K562 (cell line): ENCODE measurements around the gene OPA3. TPM values are rescaled to one million over a fixed set of nuclear protein-coding genes. Genes with fewer than 3 reads are reported as not detected.
A peak's percentile ranks its signal among the peaks of the same experiment; 100 is the strongest.

Experiments
- ATAC-seq: fragments of 200-7000 bp; cut with Tn5 transposase; 3 replicates; pipeline ENCODE4 v1.9.1; 2020; ENCODE audit warnings: moderate library complexity
- BruUV-seq: library from RNA; stranded (reverse); fragments of 400-500 nt; replicated peaks from 2 replicates; lab custom pipeline; 2021; lab: Mats Ljungman, UMichigan
- CTCF ChIA-PET: fragments of 300-600 bp; formaldehyde crosslinking; extraction: SDS; loops from one replicate; lab custom pipeline; 2021; ENCODE audit warnings: low intra/inter-chr PET ratio; lab: Yijun Ruan, JAX
- POLR2A ChIA-PET: fragments of 300-600, 350-650 bp; sonication (Branson Sonifier 250); formaldehyde crosslinking; extraction: SDS; loops from one replicate; lab custom pipeline; 2021; ENCODE audit warnings: antibody characterized with exemption, inconsistent platforms; lab: Yijun Ruan, JAX
- DNase-seq, 4 experiments: peaks; one replicate each; pipeline versions ENCODE4 v3.0.0 to v3.0.0-alpha.2; 2011 to 2018; ENCODE audit warnings: low spot score in 3 of 4, mixed read lengths in 3 of 4; ENCODE audit errors: extremely low read depth in 1 of 4
- FAIRE-seq: peaks from 2 replicates; lab custom pipeline; 2011; peaks lifted over from hg19 to GRCh38; lab: Jason Lieb, UNC
- H2AFZ ChIP-seq: 2 replicates; pipeline ENCODE4 v1.6.0; 2011; ENCODE audit warnings: low read depth, low read length, control low read depth, inconsistent platforms
- H3K27ac ChIP-seq: fragments of 200-600 bp; 3 replicates; pipeline ENCODE4 v1.8.0; 2011; ENCODE audit warnings: low read depth, mild to moderate bottlenecking, control low read depth, inconsistent platforms, low read length, moderate library complexity, mixed read lengths; ENCODE audit errors: extremely low read depth
- H3K27me3 ChIP-seq, 2 experiments: fragments of 300-600 bp in 1 of 2; 2 replicates in 1 of 2; 3 replicates in 1 of 2; pipeline versions ENCODE4 v1.6.0 to v1.8.0; 2011; ENCODE audit warnings: inconsistent platforms in 2 of 2, low read length in 2 of 2, mild to moderate bottlenecking in 1 of 2, mixed read lengths in 1 of 2, moderate library complexity in 1 of 2; ENCODE audit not compliant: control insufficient read depth in 2 of 2, insufficient read depth in 2 of 2
- H3K36me3 ChIP-seq: fragments of 300-600 bp; 3 replicates; pipeline ENCODE4 v1.8.0; 2011; ENCODE audit warnings: mild to moderate bottlenecking, low read length, inconsistent platforms; ENCODE audit not compliant: control insufficient read depth, insufficient read depth
- H3K4me1 ChIP-seq, 2 experiments: fragments of 200-600 bp in 1 of 2; replicated peaks in 1 of 2; 2 replicates in 1 of 2; 3 replicates in 1 of 2; pipeline versions ENCODE4 v1.5.1 to v1.8.0; 2011; ENCODE audit warnings: inconsistent platforms in 2 of 2, low read length in 2 of 2, mild to moderate bottlenecking in 1 of 2, mixed read lengths in 1 of 2, moderate library complexity in 1 of 2; ENCODE audit not compliant: control insufficient read depth in 2 of 2, insufficient read depth in 2 of 2
- H3K4me2 ChIP-seq: 2 replicates; pipeline ENCODE4 v1.6.1; 2011; ENCODE audit warnings: low read length, control low read depth, inconsistent platforms, mixed read lengths; ENCODE audit not compliant: insufficient read depth
- H3K4me3 ChIP-seq: fragments of 200-600 bp; sonication (generic), shearing (Covaris generic); 2 replicates; pipeline ENCODE4 v1.5.1; 2016; ENCODE audit warnings: control low read depth, inconsistent platforms
- H3K79me2 ChIP-seq: fragments of 200-600 bp; 3 replicates; pipeline ENCODE4 v1.8.0; 2011; ENCODE audit warnings: low read length, inconsistent platforms; ENCODE audit not compliant: control insufficient read depth, insufficient read depth
- H3K9ac ChIP-seq, 2 experiments: 2 replicates each; pipeline versions ENCODE4 v1.6.0 to v1.6.1; 2011; ENCODE audit warnings: low read depth in 2 of 2, low read length in 2 of 2, control low read depth in 1 of 2, inconsistent platforms in 1 of 2, mild to moderate bottlenecking in 1 of 2, mixed read lengths in 1 of 2; ENCODE audit not compliant: insufficient read depth in 1 of 2
- H3K9me1 ChIP-seq: one replicate; pipeline ENCODE4 v1.6.0; 2011; ENCODE audit warnings: inconsistent platforms, mild to moderate bottlenecking, low read length, moderate library complexity; ENCODE audit not compliant: control insufficient read depth, insufficient read depth
- H3K9me3 ChIP-seq: replicated peaks from 2 replicates; pipeline ENCODE4 v1.5.1; 2011; ENCODE audit warnings: low read depth, low read length, inconsistent platforms; ENCODE audit not compliant: control insufficient read depth, insufficient read depth
- H4K20me1 ChIP-seq: replicated peaks from 2 replicates; pipeline ENCODE4 v1.6.1; 2011; ENCODE audit warnings: low read length, inconsistent platforms, mixed read lengths; ENCODE audit not compliant: control insufficient read depth, insufficient read depth
- C11orf30 ChIP-seq: fragments of 450-650 bp; IDR thresholded peaks from 2 replicates; pipeline ENCODE4 v1.6.1; 2016; ENCODE audit warnings: low read depth, mild to moderate bottlenecking
- CBX3 ChIP-seq, 2 experiments: IDR thresholded peaks; 1 replicate in 1 of 2; 2 replicates in 1 of 2; pipeline ENCODE4 v1.6.1; 2012; ENCODE audit warnings: inconsistent platforms in 2 of 2, low read length in 2 of 2, borderline replicate concordance in 1 of 2, control low read depth in 1 of 2
- EWSR1 ChIP-seq: fragments of 450-650 bp; IDR thresholded peaks from 2 replicates; pipeline ENCODE4 v1.6.1; 2018; ENCODE audit warnings: borderline replicate concordance, mild to moderate bottlenecking, low read depth, moderate library complexity; ENCODE audit not compliant: partially characterized antibody
- MCM3 ChIP-seq: fragments of 450-650 bp; IDR thresholded peaks from 2 replicates; pipeline ENCODE4 v1.6.1; 2016
- NR4A1 ChIP-seq, 2 experiments: fragments of 250-450 bp in 1 of 2; fragments of 450-650 bp in 1 of 2; sonication (Bioruptor Pico) in 1 of 2; IDR thresholded peaks; 2 replicates each; pipeline versions ENCODE4 v1.4.0 to v1.6.1; 2016 to 2020; ENCODE audit warnings: mild to moderate bottlenecking in 2 of 2, missing compliant biosample characterization in 1 of 2, missing genetic modification characterization in 1 of 2, moderate library complexity in 1 of 2
- RNF2 ChIP-seq: sonication (generic); IDR thresholded peaks from 2 replicates; pipeline ENCODE4 v1.6.1; 2016
- SMARCA4 ChIP-seq: fragments of 450-650 bp; IDR thresholded peaks from 2 replicates; pipeline ENCODE4 v1.6.1; 2016
- SREBF1 ChIP-seq: fragments of 150-350 bp; IDR thresholded peaks from 2 replicates; pipeline ENCODE4 v1.6.1; 2014; ENCODE audit warnings: antibody characterized with exemption, low read depth, low read length, borderline replicate concordance
- YY1 ChIP-seq, 3 experiments: IDR thresholded peaks; 2 replicates each; pipeline ENCODE4 v1.6.1; 2011; ENCODE audit warnings: low read length in 2 of 3, mild to moderate bottlenecking in 2 of 3, moderate library complexity in 2 of 3, borderline replicate concordance in 1 of 3, control low read depth in 1 of 3, low read depth in 1 of 3; ENCODE audit not compliant: insufficient read depth in 3 of 3, insufficient replicate concordance in 2 of 3, control insufficient read depth in 1 of 3, insufficient read length in 1 of 3; ENCODE audit errors: extremely low read depth in 1 of 3
- ZFP36 ChIP-seq: fragments of 150-350 bp; IDR thresholded peaks from 2 replicates; pipeline ENCODE4 v1.6.1; 2018; ENCODE audit warnings: low read length, low read depth; ENCODE audit not compliant: partially characterized antibody
- ZNF41 ChIP-seq: fragments of 250-450 bp; sonication (Bioruptor Pico); conservative IDR thresholded peaks from 2 replicates; pipeline ENCODE4 v1.4.0; 2020; ENCODE audit warnings: mild to moderate bottlenecking
- WGBS: fragments of 100-300 bp; shearing (Covaris generic); methylation state at CpG from one replicate; pipeline ENCODE4 v1.1.6; 2016; ENCODE audit warnings: low coverage, mixed read lengths; ENCODE audit not compliant: insufficient coverage; ENCODE audit errors: missing lambda C conversion rate; 5-methylcytosine and 5-hydroxymethylcytosine counted together
- in situ Hi-C: fragments of 300-500 bp; cut with MboI; formaldehyde crosslinking; loops from 4 replicates; pipeline ENCODE4 v1.15.0; 2018; ENCODE audit warnings: inconsistent platforms, mixed read lengths
- intact Hi-C: fragments of 100-400 bp; cut with micrococcal nuclease; formaldehyde crosslinking; loops from 2 replicates; pipeline ENCODE4 v1.14.2; 2022
- polyA plus RNA-seq, 8 experiments: library from polyadenylated mRNA; depleted of rRNA in 4 of 8; stranded (reverse) in 5 of 8; unstranded in 3 of 8; fragments of >200 nt; fragmentation: Nextera tagmentation in 2 of 8; fragmentation: Illumina TruSeq in 1 of 8; extraction: Ambion mirVana in 2 of 8; extraction: Trizol in 1 of 8; gene quantifications; 2 replicates each; pipeline versions ENCODE4 v1.2.1 to v1.2.3, GENCODE V29; 2011 to 2014; ENCODE audit warnings: inconsistent platforms in 1 of 8, missing spikeins in 1 of 8
- total RNA-seq, 7 experiments: library from RNA; depleted of rRNA in 6 of 7; stranded (reverse); fragments of >200 nt in 6 of 7; fragmentation: Illumina TruSeq in 2 of 7; extraction: Trizol in 2 of 7; gene quantifications; 2 replicates each; pipeline versions ENCODE4 v1.2.1 to v1.2.3, GENCODE V29; 2011 to 2021; ENCODE audit warnings: low replicate concordance in 1 of 7
- TF ChIP-seq, protein P1 (sequence below): fragments of 200-800 bp; sonication (Bioruptor generic); IDR thresholded peaks from 2 replicates; pipeline ENCODE4 v1.6.1; 2017; ENCODE audit warnings: missing genetic modification characterization, missing compliant biosample characterization
- TF ChIP-seq, protein P2 (sequence below): sonication (generic); formaldehyde crosslinking; IDR thresholded peaks from 2 replicates; pipeline ENCODE4 v1.8.0; 2022; ENCODE audit warnings: mild to moderate bottlenecking, low read depth, missing genetic modification reagents

Gene OPA3
- total and polyA plus RNA-seq, 9 of the 15 experiments (the other 6 are each of a cell fraction or from before 2014, with no cell fraction given), result 1.4 to 18.8 (median 9.0) TPM

DNA sequence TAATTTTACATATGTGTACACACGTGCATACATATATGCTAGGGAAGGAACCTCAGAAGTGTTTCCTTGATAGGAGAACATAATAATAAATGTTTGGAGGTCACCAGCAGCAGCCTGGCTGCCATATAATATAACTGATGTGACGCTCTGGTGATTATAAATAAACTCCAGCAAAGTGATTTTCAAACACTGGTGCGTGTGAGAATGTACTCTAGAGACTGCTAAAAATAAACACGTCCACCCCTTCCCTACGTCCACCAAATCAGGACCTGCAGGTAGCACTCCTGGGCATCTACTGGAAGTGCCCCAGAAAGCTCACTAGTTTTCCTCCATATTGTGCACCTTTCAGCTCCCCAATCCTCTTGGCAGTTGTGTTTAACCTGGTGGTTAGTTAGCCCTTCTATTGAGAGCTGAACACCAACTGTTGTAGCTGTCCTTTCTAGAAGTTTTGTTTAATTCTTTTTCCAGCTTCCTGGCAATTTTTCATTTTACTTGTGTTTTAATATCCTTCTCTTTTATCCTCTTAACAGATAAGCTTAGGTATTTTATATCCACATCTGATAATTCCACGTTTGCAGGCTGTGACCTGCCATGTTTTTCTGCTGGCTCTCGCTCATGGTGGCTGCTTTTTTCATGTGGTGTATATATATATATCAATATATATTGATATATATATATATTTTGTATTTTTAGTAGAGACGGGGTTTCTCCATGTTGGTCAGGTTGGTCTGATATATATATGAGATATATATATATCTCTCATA lies 13.0 kb downstream of the OPA3 start:
- no peak overlapping the region for H3K9ac ChIP-seq
- peaks cover 48% of the 10 kb centered on the region for H3K79me2 ChIP-seq
- 82% methylated on average over 8 of the region's 8 CpGs for WGBS
- no peak overlapping the region for H2AFZ ChIP-seq
- H4K20me1 ChIP-seq, result no peaks in the 10 kb centered on the region
- ATAC-seq (no peak), DNase-seq (no peak), FAIRE-seq (peak; percentile 32)
- peaks cover 0 to 2% of the 10 kb centered on the region in 2 experiments; a peak in 1 of 5 replicates for H3K4me1 ChIP-seq
- H3K27ac ChIP-seq, result no peak overlapping the region
- TF ChIP-seq RNF2 (no peak), YY1 (IDR thresholded peaks at IDR 0.05; ENCODE audit: borderline replicate concordance in 1 of 3, control insufficient read depth in 1 of 3, extremely low read depth in 1 of 3, insufficient read depth in 3 of 3, insufficient read length in 1 of 3, insufficient replicate concordance in 2 of 3, low read depth in 1 of 3, low read length in 2 of 3) (peak in 1 of 3 experiments; percentile 29), ZNF41 (peak; percentile 94), SREBF1 (no peak), NR4A1 (CRISPR knock-in tag; IDR thresholded peaks at IDR 0.05) (no peak), NR4A1 (tag; IDR thresholded peaks at IDR 0.05) (no peak), CBX3 (IDR thresholded peaks at IDR 0.05; ENCODE audit: borderline replicate concordance in 1 of 2, low read length in 2 of 2) (0 out of 3 replicates have a peak, but pooled peaks of 1 of the 2 experiments have one; percentile 43), SMARCA4 (no peak), C11orf30 (no peak), EWSR1 (no peak), ZFP36 (no peak), MCM3 (no peak)
- TF ChIP-seq, protein P1, sequence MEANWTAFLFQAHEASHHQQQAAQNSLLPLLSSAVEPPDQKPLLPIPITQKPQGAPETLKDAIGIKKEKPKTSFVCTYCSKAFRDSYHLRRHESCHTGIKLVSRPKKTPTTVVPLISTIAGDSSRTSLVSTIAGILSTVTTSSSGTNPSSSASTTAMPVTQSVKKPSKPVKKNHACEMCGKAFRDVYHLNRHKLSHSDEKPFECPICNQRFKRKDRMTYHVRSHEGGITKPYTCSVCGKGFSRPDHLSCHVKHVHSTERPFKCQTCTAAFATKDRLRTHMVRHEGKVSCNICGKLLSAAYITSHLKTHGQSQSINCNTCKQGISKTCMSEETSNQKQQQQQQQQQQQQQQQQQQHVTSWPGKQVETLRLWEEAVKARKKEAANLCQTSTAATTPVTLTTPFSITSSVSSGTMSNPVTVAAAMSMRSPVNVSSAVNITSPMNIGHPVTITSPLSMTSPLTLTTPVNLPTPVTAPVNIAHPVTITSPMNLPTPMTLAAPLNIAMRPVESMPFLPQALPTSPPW, result no peak
- TF ChIP-seq, protein P2, sequence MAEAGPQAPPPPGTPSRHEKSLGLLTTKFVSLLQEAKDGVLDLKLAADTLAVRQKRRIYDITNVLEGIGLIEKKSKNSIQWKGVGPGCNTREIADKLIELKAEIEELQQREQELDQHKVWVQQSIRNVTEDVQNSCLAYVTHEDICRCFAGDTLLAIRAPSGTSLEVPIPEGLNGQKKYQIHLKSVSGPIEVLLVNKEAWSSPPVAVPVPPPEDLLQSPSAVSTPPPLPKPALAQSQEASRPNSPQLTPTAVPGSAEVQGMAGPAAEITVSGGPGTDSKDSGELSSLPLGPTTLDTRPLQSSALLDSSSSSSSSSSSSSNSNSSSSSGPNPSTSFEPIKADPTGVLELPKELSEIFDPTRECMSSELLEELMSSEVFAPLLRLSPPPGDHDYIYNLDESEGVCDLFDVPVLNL, result no peak
- BruUV-seq, result no TSS peak
- H3K27me3 ChIP-seq, result no peaks in the 10 kb centered on the region
- intact Hi-C loops (no loop called here), in situ Hi-C loops (no loop called here)
- no peaks in the 10 kb centered on the region for H3K9me1 ChIP-seq
- H3K4me3 ChIP-seq, result no peak overlapping the region
- no peak overlapping the region for H3K4me2 ChIP-seq
- no peaks in the 10 kb centered on the region for H3K9me3 ChIP-seq
- peaks cover 12% of the 10 kb centered on the region; the same call in 1 of the 3 replicates for H3K36me3 ChIP-seq
- POLR2A ChIA-PET, result interaction anchor here (0.9 kb wide), 1 partner anchor 51 kb away, joined by 4 read pairs; no protein-coding TSS in a partner anchor
- CTCF ChIA-PET, result no interaction called here
